ENCODE measurements around the gene UPP1. TPM values are rescaled to one million over a fixed set of nuclear protein-coding genes. Genes with fewer than 3 reads are reported as not detected.
A peak's percentile ranks its signal among the peaks of the same experiment; 100 is the strongest.
"Not testable (repeated sequence)": the region's sequence is repeated elsewhere in the genome, so short reads cannot be mapped to it uniquely, and the experiment has no call there.

Gene UPP1
- total RNA-seq, 1 donor from 2014 or later = 48.9 TPM

GRCh38 chr7:48107926-48108472, 18.9 kb downstream of the UPP1 start:
- no peaks in the 10 kb centered on the region for H3K27me3 Mint-ChIP-seq (ENCODE audit: low read depth)
- no peak overlapping the region for H3K27ac Mint-ChIP-seq
- intact Hi-C loops (cut with micrococcal nuclease) = no loop called here
- no peak for DNase-seq (ENCODE audit: low spot score)
- H3K4me1 Mint-ChIP-seq (ENCODE audit: low read depth) = peaks cover 9% of the 10 kb centered on the region
- no peak overlapping the region for H3K4me3 Mint-ChIP-seq (ENCODE audit: low read depth)
- H3K36me3 Mint-ChIP-seq (ENCODE audit: low read depth) = peaks cover 58% of the 10 kb centered on the region
- no peaks in the 10 kb centered on the region for H3K9me3 Mint-ChIP-seq

- no peak for DNase-seq (ENCODE audit: low spot score)
- H3K27ac Mint-ChIP-seq = no peak overlapping the region
- no peak overlapping the region for H3K4me3 Mint-ChIP-seq (ENCODE audit: low read depth)
- H3K9me3 Mint-ChIP-seq = no peaks in the 10 kb centered on the region
- intact Hi-C loops (cut with micrococcal nuclease) = no loop called here
- H3K4me1 Mint-ChIP-seq (ENCODE audit: low read depth) = peaks cover 9% of the 10 kb centered on the region
- peaks cover 47% of the 10 kb centered on the region for H3K36me3 Mint-ChIP-seq (ENCODE audit: low read depth)
- H3K27me3 Mint-ChIP-seq (ENCODE audit: low read depth) = no peaks in the 10 kb centered on the region
These were observed 20.1 kb downstream of the UPP1 start for GRCh38 chr7:48108959-48109847.

DNA sequence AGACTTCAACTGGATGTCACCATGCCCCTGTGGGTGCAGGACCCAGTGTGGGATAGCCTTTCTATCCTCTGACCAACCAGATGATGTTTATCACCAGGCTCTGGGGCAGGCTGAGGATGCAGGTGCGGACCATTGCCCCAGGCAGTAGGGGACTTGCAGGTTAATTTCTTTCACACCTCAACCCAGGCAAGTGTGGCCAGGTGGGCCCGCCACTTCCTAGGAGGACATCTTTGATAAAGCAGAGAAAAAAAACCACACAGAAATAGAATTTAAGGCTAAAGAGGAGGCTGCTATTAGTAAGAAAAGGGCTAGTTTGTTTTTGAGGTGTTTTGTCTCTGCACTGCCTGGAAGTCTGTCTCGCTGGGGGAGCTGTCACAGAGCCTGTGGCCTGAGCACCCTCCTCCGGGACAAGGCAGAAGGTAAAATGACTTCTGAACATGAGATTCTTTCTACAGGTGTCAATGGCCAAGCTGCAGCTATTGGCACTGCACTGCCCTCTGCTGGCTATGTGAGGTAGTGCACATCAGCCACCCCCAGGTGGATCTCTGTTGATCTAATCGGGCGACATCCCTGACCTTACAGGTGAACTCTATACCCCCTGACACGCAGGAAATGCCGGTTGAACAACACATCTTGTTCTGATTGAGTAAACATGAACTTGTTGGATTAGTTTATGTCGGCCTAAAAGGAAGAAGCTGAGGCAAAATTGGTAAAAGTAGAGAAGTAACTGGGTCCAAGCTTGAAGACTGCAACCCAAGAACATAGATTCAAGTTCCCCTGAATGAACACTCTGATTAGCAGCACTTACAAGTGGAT, 21.0 kb downstream of the UPP1 start:
- peaks cover 39% of the 10 kb centered on the region for H3K36me3 Mint-ChIP-seq (ENCODE audit: low read depth)
- no peak overlapping the region for H3K27ac Mint-ChIP-seq
- intact Hi-C loops (cut with micrococcal nuclease) = loop anchor here (1.0 kb wide), 4 partner anchors 13 to 165 kb away; partner anchors contain the start of gene HUS1
- no peaks in the 10 kb centered on the region for H3K27me3 Mint-ChIP-seq (ENCODE audit: low read depth)
- DNase-seq (ENCODE audit: low spot score) = peak; percentile 75
- H3K4me1 Mint-ChIP-seq (ENCODE audit: low read depth) = peaks cover 9% of the 10 kb centered on the region
- no peak overlapping the region for H3K4me3 Mint-ChIP-seq (ENCODE audit: low read depth)
- H3K9me3 Mint-ChIP-seq = no peaks in the 10 kb centered on the region

DNA sequence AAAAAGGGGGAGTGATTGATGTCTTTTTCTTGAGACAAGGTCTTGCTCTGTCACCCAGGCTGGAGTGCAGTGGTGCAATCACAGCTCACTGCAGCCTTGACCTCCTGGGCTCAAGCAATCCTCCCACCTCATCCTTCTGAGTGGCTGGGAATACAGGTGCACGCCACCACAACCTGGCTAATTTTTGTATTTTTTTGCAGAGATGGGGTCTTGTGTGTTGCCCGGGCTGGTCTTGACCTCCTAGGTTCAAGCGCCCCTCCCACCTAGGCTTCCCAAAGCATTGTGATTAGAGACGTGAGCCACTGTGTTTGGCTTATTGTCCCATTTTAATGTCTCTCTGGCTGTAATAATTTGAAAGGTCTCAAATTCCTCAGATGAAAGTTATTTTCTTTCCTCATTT, 21.8 kb downstream of the UPP1 start:
- H3K27ac Mint-ChIP-seq = no peak overlapping the region
- no peaks in the 10 kb centered on the region for H3K27me3 Mint-ChIP-seq (ENCODE audit: low read depth)
- H3K9me3 Mint-ChIP-seq = no peaks in the 10 kb centered on the region
- H3K4me3 Mint-ChIP-seq (ENCODE audit: low read depth) = no peak overlapping the region
- intact Hi-C loops (cut with micrococcal nuclease) = loop anchor here (1.0 kb wide), 4 partner anchors 14 to 166 kb away; partner anchors contain the start of gene HUS1
- H3K4me1 Mint-ChIP-seq (ENCODE audit: low read depth) = peaks cover 9% of the 10 kb centered on the region
- peaks cover 32% of the 10 kb centered on the region for H3K36me3 Mint-ChIP-seq (ENCODE audit: low read depth)
- DNase-seq (ENCODE audit: low spot score) = no peak

GRCh38 chr7:48111596-48111995, 22.5 kb downstream of the UPP1 start:
- Mint-ChIP-seq H3K27me3 (ENCODE audit: low read depth) (no peaks in the 10 kb centered on the region), H3K9me3 (no peaks in the 10 kb centered on the region), H3K4me3 (ENCODE audit: low read depth) (no peak overlapping the region), H3K36me3 (ENCODE audit: low read depth) (peaks cover 27% of the 10 kb centered on the region), H3K4me1 (ENCODE audit: low read depth) (peaks cover 10% of the 10 kb centered on the region), H3K27ac (no peak overlapping the region)
- no peak for DNase-seq (ENCODE audit: low spot score)
- intact Hi-C loops (cut with micrococcal nuclease) = no loop called here

DNA sequence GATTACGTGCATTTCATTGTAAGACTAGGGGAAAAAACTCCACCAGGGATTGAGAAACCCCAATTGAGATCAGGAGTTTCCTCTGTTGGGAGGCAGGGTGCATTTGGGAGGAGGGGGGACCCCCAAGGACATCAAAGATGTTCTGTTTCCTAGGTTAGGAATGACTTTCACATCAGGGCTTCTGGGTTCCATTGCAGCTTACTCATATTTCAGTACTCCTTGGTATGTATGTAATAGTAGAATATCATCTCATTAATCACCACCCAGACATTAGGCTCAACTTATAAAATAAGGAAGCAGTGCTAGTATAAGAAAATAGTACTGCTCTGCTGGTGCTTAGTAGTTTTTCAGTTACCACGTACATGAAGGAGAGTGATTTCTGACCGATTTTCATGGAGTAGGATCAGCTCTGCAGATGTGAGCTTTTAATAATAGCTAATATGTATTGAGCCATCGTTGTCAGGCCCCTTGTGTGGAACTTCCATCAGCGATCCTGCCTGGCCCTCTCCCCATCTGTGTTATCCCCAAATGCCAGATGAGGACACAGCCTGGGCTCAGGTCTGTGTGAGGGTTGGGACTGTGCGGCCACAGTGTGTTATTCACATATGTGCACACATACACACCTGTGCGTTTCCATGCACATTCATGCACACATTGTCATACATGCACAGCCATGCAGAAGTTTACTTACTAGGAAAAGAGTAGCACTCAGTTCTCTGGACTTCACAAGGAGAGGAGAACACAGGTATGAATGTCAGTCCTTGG, 23.5 kb downstream of the UPP1 start:
- no peaks in the 10 kb centered on the region for H3K27me3 Mint-ChIP-seq (ENCODE audit: low read depth)
- H3K27ac Mint-ChIP-seq = no peak overlapping the region
- DNase-seq (ENCODE audit: low spot score) = no peak
- H3K4me3 Mint-ChIP-seq (ENCODE audit: low read depth) = no peak overlapping the region
- intact Hi-C loops (cut with micrococcal nuclease) = no loop called here
- H3K36me3 Mint-ChIP-seq (ENCODE audit: low read depth) = peaks cover 20% of the 10 kb centered on the region
- H3K4me1 Mint-ChIP-seq (ENCODE audit: low read depth) = peaks cover 12% of the 10 kb centered on the region
- no peaks in the 10 kb centered on the region for H3K9me3 Mint-ChIP-seq

DNA sequence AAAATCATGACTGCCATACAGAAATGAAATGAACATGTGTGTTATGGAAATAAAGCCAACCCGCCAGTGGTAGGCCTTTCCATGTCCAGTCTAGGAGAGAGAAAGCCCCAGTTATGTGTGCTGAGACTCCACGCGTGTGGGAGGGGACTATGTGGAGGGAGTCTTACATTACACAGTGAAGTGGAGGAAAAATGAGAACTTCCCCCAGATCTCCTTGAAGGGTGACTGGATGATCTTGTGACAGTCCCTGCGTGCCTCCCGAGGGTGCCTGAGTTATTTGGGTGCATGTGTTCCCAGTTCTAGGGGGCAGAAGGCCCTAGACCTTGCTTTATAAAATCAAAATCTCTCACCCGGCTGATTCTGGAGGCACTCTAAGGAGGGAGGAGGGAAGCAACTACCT, 24.2 kb downstream of the UPP1 start:
- intact Hi-C loops (cut with micrococcal nuclease) = no loop called here
- peaks cover under 1% of the 10 kb centered on the region for H3K27me3 Mint-ChIP-seq (ENCODE audit: low read depth)
- no peaks in the 10 kb centered on the region for H3K9me3 Mint-ChIP-seq
- no peak overlapping the region for H3K4me3 Mint-ChIP-seq (ENCODE audit: low read depth)
- H3K27ac Mint-ChIP-seq = no peak overlapping the region
- no peak for DNase-seq (ENCODE audit: low spot score)
- peaks cover 12% of the 10 kb centered on the region for H3K4me1 Mint-ChIP-seq (ENCODE audit: low read depth)
- peaks cover 15% of the 10 kb centered on the region for H3K36me3 Mint-ChIP-seq (ENCODE audit: low read depth)

GRCh38 chr7:48114115-48114514, 25.1 kb downstream of the UPP1 start:
- no peak overlapping the region for H3K4me3 Mint-ChIP-seq (ENCODE audit: low read depth)
- peaks cover 8% of the 10 kb centered on the region for H3K27me3 Mint-ChIP-seq (ENCODE audit: low read depth)
- peaks cover 8% of the 10 kb centered on the region for H3K36me3 Mint-ChIP-seq (ENCODE audit: low read depth)
- H3K4me1 Mint-ChIP-seq (ENCODE audit: low read depth) = peaks cover 12% of the 10 kb centered on the region
- no peaks in the 10 kb centered on the region for H3K9me3 Mint-ChIP-seq
- DNase-seq (ENCODE audit: low spot score) = no peak
- no peak overlapping the region for H3K27ac Mint-ChIP-seq
- intact Hi-C loops (cut with micrococcal nuclease) = no loop called here

DNA sequence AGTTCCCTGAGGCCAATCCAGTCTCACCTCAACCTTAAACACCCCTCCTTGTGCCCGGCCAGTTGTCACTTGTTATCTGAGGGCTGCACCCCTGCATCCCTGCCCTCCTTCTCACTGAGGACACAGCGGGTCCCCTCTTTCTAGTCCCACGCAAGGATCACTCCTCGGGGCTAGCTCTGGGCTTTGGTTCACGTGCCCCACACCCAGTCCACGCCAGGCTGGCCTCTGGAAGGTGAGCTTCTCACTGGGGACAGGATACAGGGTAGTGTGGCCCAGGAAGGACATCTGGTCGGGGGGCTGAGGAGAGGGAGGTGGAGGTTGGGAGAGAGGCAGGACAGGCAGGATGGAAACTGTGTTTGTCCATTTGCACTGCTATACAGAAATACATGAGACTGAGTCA, 25.5 kb downstream of the UPP1 start:
- Mint-ChIP-seq H3K9me3 (no peaks in the 10 kb centered on the region), H3K27me3 (ENCODE audit: low read depth) (peaks cover 8% of the 10 kb centered on the region), H3K4me3 (ENCODE audit: low read depth) (no peak overlapping the region), H3K36me3 (ENCODE audit: low read depth) (peaks cover 5% of the 10 kb centered on the region), H3K4me1 (ENCODE audit: low read depth) (peaks cover 12% of the 10 kb centered on the region), H3K27ac (no peak overlapping the region)
- intact Hi-C loops (cut with micrococcal nuclease) = no loop called here
- no peak for DNase-seq (ENCODE audit: low spot score)

DNA sequence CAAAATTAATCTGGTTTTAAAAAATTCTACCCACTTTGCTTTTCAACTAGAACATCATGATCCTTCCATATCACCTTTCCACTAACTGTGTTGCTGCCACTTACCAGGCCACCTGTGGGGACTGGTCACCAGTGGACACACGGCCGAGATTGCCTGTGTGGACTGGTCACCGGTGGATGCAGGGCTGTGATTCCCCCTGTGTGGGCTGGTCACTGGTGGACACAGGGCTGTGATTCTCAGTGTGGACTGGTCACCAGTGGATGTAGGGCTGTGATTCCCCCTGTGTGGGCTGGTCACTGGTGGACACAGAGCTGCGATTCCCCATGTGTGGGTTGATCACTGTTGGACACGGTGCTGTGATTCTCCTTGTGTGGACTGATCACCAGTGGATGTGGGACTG, 27.0 kb downstream of the UPP1 start:
- no peaks in the 10 kb centered on the region for H3K9me3 Mint-ChIP-seq
- DNase-seq (ENCODE audit: low spot score) = no peak
- H3K36me3 Mint-ChIP-seq (ENCODE audit: low read depth) = no peaks in the 10 kb centered on the region
- intact Hi-C loops (cut with micrococcal nuclease) = no loop called here
- H3K27ac Mint-ChIP-seq = no peak overlapping the region
- no peak overlapping the region for H3K4me3 Mint-ChIP-seq (ENCODE audit: low read depth)
- peaks cover 12% of the 10 kb centered on the region for H3K27me3 Mint-ChIP-seq (ENCODE audit: low read depth)
- H3K4me1 Mint-ChIP-seq (ENCODE audit: low read depth) = peaks cover 3% of the 10 kb centered on the region

DNA sequence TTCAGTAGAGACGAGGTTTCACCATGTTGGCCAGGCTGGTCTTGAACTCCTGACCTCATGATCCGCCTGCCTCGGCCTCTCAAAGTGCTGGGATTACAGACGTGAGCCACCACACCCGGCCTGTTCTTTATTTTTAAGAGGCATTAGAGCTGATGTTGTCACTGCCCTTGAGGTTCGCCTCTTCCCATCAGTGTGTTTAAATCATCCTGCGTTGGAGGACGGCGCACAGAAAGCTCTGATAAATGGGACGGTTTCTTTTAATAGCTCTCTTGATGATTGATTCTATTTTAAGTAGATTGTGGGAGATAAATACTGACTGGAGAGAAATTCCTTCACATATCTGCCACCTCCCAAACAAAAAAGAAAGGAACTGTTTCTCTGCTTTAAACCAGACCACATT, 29.0 kb downstream of the UPP1 start:
- H3K9me3 Mint-ChIP-seq = no peaks in the 10 kb centered on the region
- no peak overlapping the region for H3K4me3 Mint-ChIP-seq (ENCODE audit: low read depth)
- H3K27me3 Mint-ChIP-seq (ENCODE audit: low read depth) = peaks cover 21% of the 10 kb centered on the region
- intact Hi-C loops (cut with micrococcal nuclease) = no loop called here
- no peak overlapping the region for H3K27ac Mint-ChIP-seq
- peaks cover 3% of the 10 kb centered on the region for H3K4me1 Mint-ChIP-seq (ENCODE audit: low read depth)
- no peaks in the 10 kb centered on the region for H3K36me3 Mint-ChIP-seq (ENCODE audit: low read depth)
- DNase-seq (ENCODE audit: low spot score) = no peak

DNA sequence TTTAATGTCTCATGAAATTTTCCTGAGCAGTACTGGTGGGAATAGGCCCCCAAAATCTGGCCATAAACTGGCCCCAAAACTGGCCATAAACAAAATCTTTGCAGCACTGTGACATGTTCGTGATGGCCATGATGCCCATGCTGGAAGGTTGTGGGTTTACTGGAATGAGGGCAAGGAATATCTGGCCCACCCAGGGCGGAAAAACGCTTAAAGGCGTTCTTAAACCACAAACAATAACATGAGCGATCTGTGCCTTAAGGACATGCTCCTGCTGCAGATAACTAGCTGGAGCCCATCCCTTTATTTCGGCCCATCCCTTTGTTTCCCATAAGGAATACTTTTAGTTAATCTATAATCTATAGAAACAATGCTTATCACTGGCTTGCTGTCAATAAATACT, 31.5 kb downstream of the UPP1 start:
- H3K4me3 Mint-ChIP-seq (ENCODE audit: low read depth); H3K9me3 Mint-ChIP-seq; DNase-seq (ENCODE audit: low spot score); H3K36me3 Mint-ChIP-seq (ENCODE audit: low read depth); intact Hi-C loops (cut with micrococcal nuclease); H3K4me1 Mint-ChIP-seq (ENCODE audit: low read depth); H3K27ac Mint-ChIP-seq: not testable (repeated sequence)
- peaks cover 32% of the 10 kb centered on the region for H3K27me3 Mint-ChIP-seq (ENCODE audit: low read depth)
